Measurements from ENCODE around the gene PPP2R5A. TPM values are rescaled to one million over a fixed set of nuclear protein-coding genes. Genes with fewer than 3 reads are reported as not detected.

Gene PPP2R5A
- total and polyA plus RNA-seq, 2 of the 8 experiments (the other 6 are each of a cell fraction or from before 2014, with no cell fraction given): 14.6 to 36.3 TPM

GRCh38 chr1:212344905-212345304, 59.7 kb downstream of the PPP2R5A start:
- no peak overlapping the region for H3K18ac ChIP-seq (ENCODE audit: extremely low read depth, low read length)
- no peaks in the 10 kb centered on the region for H3K23me2 ChIP-seq (ENCODE audit: low read depth, low read length)
- H2BK15ac ChIP-seq (ENCODE audit: low read length): no peak overlapping the region
- ChIA-PET CTCF (ENCODE audit: partially characterized antibody) (interaction anchor here (1.0 to 3.1 kb wide), 4 partner anchors 22 to 282 kb away, joined by 3 to 13 read pairs (median 4); no protein-coding TSS in a partner anchor), POLR2A (ENCODE audit: partially characterized antibody) (no interaction called here)
- no peak overlapping the region for H3K23ac ChIP-seq (ENCODE audit: insufficient read length)
- WGBS, 2 experiments (ENCODE audit: extremely low coverage in 1 of 2, insufficient coverage in 1 of 2, insufficient read length in 1 of 2, insufficient replicate concordance in 2 of 2, low coverage in 1 of 2, low lambda C conversion rate in 2 of 2, missing lambda C conversion rate in 1 of 2): 100% methylated on average over 4 of the region's 4 CpGs; no CpG with 5 or more reads in 1 of the 2 experiments
- FAIRE-seq (no peak), DNase-seq (ENCODE audit: low read depth in 1 of 2, low spot score in 2 of 2) (no peak)
- no peak overlapping the region for H2BK5ac ChIP-seq (ENCODE audit: low read depth, low read length)
- no peak overlapping the region for H2AK5ac ChIP-seq (ENCODE audit: low read depth, low read length)
- TF ChIP-seq CREB1 (IDR thresholded peaks at IDR 0.05): no peak
- no peak for TF ChIP-seq HDAC2 (IDR thresholded peaks at IDR 0.05; ENCODE audit: borderline replicate concordance in 1 of 2, low read depth in 2 of 2, low read length in 2 of 2)
- no peak for TF ChIP-seq BRCA1 (IDR thresholded peaks at IDR 0.05; ENCODE audit: low read depth, low read length)
- TF ChIP-seq POU5F1 (IDR thresholded peaks at IDR 0.05; ENCODE audit: low read depth, low read length): no peak
- no peak for TF ChIP-seq SP1 (IDR thresholded peaks at IDR 0.05; ENCODE audit: low read depth, low read length)
- no peak for TF ChIP-seq SIRT6 (IDR thresholded peaks at IDR 0.05; ENCODE audit: low read length)
- TF ChIP-seq BACH1 (IDR thresholded peaks at IDR 0.05; ENCODE audit: low read length): no peak
- TF ChIP-seq ASH2L (IDR thresholded peaks at IDR 0.05; ENCODE audit: low read length): no peak
- no peak for TF ChIP-seq PHF8 (conservative IDR thresholded peaks at IDR 0.05; ENCODE audit: low read depth, low read length)
- H3K9ac ChIP-seq (replicated peaks in 1 of 4; ENCODE audit: extremely low read depth in 1 of 4, low read depth in 3 of 4, low read length in 3 of 4): no peak overlapping the region
- no peak overlapping the region for H2AFZ ChIP-seq (ENCODE audit: low read length)
- H3K36me3 ChIP-seq (ENCODE audit: control insufficient read depth in 2 of 4, insufficient read depth in 4 of 4, low read length in 3 of 4): peaks cover 0 to 18% (median 1%) of the 10 kb centered on the region in 4 experiments; a peak in 2 of 8 replicates
- no peak overlapping the region for H3K27ac ChIP-seq (ENCODE audit: low read depth, low read length)
- no peaks in the 10 kb centered on the region for H3K27me3 ChIP-seq (replicated peaks in 1 of 4; ENCODE audit: control insufficient read depth in 3 of 4, extremely low read depth in 1 of 4, insufficient read depth in 3 of 4, low read length in 3 of 4)
- no peak overlapping the region for H2BK20ac ChIP-seq (ENCODE audit: low read length)
- H4K8ac ChIP-seq (ENCODE audit: extremely low read depth, insufficient read depth, low read length): no peak overlapping the region
- no peak overlapping the region for H2BK12ac ChIP-seq (ENCODE audit: low read depth, low read length)
- H3K4ac ChIP-seq (replicated peaks; ENCODE audit: insufficient read length, low read depth, low read length): no peak overlapping the region
- no peaks in the 10 kb centered on the region for H3K4me1 ChIP-seq (replicated peaks in 1 of 4; ENCODE audit: control insufficient read depth in 3 of 4, insufficient read depth in 4 of 4, low read length in 3 of 4)
- H3K14ac ChIP-seq (ENCODE audit: insufficient read length): no peak overlapping the region
- H3K9me3 ChIP-seq (ENCODE audit: insufficient read depth in 2 of 2, low read depth in 1 of 2, low read length in 1 of 2): no peaks in the 10 kb centered on the region
- no peak overlapping the region for H2BK120ac ChIP-seq (replicated peaks; ENCODE audit: low read depth, low read length)
- no peak overlapping the region for H3K56ac ChIP-seq (replicated peaks; ENCODE audit: insufficient read length, low read depth, low read length)
- no peak overlapping the region for H4K5ac ChIP-seq (ENCODE audit: insufficient read length, low read depth, low read length)
- H3K4me2 ChIP-seq (ENCODE audit: insufficient read depth in 1 of 2, low read depth in 2 of 2, low read length in 2 of 2): no peak overlapping the region
- no peaks in the 10 kb centered on the region for H3K79me2 ChIP-seq (ENCODE audit: control insufficient read depth in 1 of 2, insufficient read depth in 2 of 2, low read length in 2 of 2)
- no peak overlapping the region for H3K4me3 ChIP-seq (ENCODE audit: extremely low read depth in 1 of 4, insufficient read depth in 2 of 4, low read depth in 3 of 4, low read length in 4 of 4)
- no peaks in the 10 kb centered on the region for H3K79me1 ChIP-seq (ENCODE audit: low read depth, low read length)
- no peaks in the 10 kb centered on the region for H4K20me1 ChIP-seq (replicated peaks in 1 of 2; ENCODE audit: control insufficient read depth in 1 of 2, insufficient read depth in 2 of 2, low read length in 2 of 2)
- no peak overlapping the region for H4K91ac ChIP-seq (replicated peaks; ENCODE audit: insufficient read length, low read length)
